CD4-positive, alpha-beta T cell treated with Interleukin-6 for 4 hours (primary cell): Measurements from ENCODE around the gene FBLN1.
"Not testable (repeated sequence)": the region's sequence is repeated elsewhere in the genome, so short reads cannot be mapped to it uniquely, and the experiment has no call there.

Experiments
- DNase-seq: peaks from one replicate; pipeline ENCODE4 v3.0.0-alpha.2; 2020; ENCODE audit warnings: mixed read lengths

The FBLN1 gene

DNA sequence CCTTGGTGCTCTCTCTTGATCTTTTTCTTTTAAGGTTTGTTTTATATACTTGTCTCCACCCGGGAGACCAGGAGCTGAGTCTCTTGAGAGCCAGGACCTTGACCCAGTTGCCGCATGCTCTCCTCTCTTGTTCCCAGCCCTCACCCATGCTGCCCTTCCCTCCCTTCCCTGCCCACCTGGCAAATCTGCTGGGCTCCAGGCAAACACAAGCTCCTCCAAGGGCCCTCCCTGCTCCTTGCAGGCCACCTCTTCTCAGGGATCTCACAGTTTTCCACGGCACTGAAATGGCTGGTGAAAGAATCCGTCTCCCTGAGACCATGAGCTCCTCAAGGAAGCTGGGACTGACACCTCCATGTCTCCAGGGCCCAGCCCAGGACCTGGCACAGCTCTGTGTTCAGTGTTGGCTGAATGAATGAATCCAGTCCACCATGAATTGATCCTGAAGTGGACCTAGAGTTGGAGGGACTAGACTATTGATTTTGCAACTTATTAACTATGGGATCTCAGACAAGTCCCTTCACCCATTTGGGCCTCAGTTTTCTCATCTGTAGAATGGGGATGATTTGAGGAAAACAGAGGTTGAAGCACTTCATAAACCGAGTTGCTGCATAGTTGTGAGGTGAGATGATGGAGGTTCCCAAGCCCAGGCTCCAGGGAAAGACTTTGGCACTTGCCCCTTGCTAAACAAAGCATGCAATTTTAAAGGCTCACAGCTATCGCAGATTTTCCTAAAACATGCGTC is 25.1 kb upstream of the FBLN1 start:
- DNase-seq = no peak

DNA sequence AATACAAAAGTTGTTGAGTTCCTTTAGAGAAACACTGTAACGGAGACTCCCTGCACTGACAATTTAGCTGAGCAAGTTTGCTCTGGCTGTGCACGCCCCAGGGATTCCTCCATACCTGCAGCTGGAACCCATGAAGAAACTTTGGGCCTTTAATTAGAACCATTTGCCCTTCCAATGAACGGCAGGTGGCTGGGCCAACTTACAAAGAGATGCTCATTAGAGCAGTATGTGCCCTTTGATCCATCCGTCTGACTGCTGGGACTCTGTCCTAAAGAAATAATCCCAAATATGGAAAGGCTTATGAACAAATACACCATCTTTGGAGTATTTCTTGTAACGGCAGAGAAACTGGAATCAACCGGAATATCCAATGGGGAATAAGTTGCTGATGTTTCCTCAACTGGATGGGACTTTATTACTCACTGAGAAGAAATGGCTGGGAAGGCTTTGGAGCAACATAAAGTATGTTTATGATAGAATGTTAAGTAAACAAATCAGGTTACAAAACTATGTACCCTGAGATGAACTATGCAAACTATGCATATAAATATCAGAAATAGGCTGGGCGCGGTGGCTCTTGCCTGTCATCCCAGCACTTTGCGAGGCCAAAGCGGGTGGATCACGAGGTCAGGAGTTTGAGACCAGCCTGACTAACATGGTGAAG is 24.4 kb upstream of the FBLN1 start:
- no peak for DNase-seq

DNA sequence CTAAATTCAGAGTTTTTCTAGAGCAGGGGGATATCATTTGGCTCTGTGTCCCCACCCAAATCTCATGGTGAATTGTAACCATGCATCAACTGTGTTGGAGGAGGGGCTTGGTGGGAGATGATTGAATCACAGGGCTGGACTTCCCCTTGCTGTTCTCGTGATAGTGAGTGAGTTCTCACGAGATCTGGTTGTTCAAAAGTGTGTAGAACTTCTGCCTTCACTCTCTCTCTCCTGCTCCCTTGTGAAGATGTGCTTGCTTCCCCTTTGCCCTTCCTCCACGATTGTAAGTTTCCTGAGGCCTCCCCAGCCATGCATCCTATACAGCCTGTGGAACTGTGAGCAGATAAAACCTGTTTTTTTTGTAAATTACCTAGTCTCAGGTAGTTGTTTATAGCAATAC is 22.0 kb upstream of the FBLN1 start:
- no peak for DNase-seq

DNA sequence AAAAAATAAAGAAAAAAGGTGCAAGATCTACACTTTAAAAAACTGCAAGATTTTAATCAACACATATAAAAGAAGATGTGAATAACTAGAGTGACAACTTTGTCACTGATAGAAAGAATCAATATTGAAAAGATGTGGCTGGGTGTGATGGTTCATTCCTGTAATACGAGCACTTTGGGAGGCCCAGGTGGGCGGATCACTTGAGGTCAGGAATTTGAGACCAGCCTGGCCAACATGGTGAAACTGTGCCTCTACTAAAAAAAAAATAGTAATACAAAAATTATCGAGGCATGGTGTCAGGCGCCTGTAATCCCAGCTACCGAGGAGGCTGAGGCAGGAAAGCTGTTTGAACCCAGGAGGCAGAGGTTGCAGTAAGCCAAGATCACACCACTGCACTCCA is 21.0 kb upstream of the FBLN1 start:
- no peak for DNase-seq

DNA sequence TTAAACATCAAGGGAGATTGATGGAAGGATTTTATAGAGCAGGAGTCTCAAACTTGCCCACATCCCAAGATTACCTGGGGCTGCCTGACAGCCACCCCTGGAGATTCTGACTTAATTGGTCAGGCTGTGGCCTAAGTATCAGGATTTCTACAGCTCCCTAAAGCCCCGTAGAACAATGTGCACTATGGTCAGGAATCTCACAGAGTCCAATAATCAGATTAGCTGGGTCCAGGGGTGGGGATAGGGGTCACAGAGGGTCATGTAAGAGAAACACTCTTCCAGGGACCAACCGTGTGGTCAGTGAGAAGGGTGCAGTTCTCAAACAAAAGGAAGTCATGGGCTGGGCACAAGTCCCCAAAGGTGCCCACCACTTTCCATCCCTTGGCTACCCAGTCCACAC is 20.5 kb upstream of the FBLN1 start:
- DNase-seq = no peak

DNA sequence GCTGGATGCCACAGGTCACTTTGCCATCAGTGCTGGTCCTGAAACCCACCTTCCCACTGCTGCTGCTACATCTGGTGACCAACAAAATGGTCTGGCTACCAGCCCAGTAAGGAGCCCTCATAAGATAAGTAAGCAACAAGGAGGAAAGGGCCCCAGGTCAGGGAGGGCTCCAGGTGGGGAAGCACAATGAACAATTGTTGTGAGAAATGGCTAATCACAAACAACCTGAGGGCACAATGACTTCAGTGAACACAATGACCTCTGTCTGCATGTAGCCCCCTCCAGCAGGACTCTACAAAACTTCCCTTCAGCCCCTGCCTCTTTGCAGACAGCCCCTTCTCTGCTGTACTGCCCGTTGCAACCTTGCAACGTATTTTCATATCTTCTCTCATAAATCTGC is 19.4 kb upstream of the FBLN1 start:
- no peak for DNase-seq

DNA sequence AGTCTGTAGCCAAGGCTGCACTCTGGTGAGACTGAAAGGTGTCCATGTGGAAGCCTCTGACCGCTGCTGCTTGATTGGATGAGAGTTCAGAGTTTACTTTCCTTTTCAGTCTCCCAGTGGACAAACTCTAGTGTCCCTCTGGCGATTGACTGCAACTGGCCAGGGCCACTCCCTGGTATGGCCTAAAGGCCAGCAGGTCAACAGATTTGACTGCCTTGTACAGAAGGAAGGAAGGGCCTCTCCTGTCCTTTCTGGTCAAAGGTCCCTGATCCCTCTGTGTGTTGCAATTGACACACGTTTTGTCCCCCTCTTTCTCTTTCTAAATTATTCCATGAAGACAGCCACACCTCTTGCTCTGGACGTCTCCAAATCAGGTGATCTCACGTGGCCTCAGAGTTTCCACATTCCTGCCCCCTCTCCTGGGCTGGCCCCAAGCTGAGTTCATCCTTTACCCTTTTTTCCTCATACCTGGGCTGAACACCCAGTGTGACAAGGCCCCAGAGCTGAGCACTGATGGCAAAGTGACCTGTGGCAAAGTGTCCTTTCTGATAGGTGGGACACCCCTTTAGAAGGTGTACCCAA is 18.7 kb upstream of the FBLN1 start:
- no peak for DNase-seq

DNA sequence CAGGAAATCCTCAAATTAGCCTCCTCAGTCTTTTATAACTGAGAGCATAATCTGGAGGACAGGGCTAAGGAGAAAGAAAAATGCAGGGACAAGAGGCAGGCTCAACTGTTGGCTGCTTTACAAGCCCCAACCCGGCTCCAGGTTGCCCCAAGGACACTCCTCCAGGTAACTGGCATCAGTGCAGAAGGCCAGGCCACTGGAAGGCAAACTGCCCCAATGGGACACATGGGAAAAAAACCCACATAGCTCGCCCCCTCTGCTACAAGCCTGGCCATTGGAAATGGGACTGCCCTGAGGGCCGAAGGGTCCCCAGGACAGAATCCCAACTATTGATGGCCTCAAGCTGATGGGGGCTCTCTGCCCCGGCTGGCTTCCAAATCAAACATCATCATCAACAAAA is 17.9 kb upstream of the FBLN1 start:
- no peak for DNase-seq

DNA sequence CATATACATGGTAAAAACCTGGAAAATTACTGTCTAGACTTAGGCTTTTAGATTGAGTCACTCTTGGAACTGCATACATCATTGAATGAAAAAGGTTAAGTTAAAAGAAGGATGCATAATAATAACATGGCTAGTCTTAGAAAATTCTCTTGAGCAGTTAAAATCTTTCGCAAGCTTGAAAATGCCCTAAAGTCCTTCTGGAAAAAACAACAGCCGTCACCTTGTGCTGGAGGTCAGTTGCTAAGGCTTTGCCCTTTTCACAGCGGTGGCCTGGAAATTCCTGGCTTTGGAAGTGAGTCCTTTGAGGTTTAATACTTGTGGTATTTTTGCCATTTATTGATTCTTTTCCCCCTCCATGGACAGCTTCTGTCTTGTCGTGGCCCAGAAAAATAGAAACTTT is 17.4 kb upstream of the FBLN1 start:
- DNase-seq = no peak

DNA sequence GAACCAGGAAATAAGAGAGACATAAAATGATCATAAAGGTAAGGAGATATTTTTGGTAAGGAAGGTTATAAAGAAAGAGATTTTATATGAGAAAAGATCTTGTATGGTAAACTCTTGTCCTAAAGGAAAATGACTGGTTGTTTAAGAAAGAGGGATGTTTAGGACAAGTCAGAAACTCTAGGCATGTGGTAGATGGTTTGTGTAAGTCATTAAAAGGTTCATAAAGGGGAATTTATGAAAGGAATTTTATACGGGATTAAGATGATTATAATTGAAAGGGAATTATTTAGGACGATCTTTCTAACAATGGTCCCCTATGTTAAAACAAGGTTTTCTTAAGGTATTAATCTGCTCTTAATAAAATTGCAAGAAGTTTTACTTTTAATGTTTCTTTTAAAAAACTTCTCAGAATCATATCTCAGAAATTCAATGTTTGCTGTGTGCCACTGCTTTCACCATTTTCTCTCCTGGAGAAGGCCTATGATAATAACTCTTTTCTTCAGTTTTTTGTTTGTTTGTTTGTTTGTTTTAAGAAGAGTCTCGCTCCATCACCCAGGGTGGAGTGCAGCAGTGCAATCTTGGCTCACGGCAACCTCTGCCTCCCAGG is 13.8 kb upstream of the FBLN1 start:
- no peak for DNase-seq

DNA sequence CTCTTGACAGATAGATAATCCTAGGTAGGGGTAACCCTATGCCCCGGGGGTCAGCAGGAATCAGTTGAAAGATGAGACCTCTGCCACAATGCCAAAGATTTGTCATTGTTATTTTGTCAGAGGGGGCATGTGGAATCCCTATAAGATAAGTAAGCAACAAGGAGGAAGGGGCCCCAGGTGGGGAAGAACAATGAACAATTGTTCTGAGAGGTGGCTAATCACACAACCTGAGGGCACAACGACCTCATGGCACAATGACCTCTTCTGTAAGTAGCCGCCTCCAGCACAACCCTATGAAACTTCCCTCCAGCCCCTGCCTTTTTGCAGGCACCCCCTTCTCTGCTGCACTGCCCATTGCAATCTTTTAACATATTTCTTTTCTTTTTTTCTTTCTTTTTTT is 11.8 kb upstream of the FBLN1 start:
- no peak for DNase-seq

DNA sequence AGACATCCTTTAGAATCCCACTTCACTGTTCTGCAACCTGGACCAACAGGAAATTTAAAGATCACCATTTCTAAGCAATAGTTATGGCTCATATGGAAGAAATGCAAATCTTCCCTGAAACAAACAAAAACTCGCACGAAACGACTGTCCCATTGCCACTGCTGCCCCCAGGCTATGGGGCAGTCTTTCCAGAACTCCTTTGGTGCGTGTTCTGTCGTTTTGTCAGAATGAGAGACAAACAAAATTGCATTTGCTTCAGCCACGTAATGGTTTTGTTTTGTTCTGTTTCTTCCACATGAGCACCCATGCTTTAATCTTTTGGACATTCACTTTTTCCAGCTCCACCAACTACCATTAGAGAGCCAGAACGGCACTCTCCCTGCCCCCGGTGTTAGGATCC is 10.8 kb upstream of the FBLN1 start:
- DNase-seq = no peak

DNA sequence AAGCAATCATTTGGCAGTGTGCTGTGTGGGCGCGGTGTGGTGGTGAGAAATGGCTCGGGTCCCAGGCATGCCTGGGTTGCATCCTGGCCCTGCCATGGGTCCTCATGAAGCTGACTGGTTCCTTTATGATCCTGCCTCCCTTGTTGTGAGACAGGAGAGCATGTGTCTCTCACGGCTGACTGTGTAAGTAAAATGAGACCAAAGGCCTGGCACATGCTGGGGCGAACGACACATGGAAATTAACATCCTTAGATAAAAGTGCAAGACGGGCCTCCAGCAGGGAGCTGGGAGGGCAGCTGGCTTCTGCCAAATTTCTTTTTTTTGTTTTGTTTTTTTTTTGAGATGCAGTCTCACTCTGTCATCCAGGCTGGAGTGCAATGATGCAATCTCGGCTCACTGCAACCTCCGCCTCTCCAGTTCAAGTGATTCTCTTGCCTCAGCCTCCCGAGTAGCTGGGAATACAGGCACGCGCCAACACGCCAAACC is 9.4 kb upstream of the FBLN1 start:
- no peak for DNase-seq

DNA sequence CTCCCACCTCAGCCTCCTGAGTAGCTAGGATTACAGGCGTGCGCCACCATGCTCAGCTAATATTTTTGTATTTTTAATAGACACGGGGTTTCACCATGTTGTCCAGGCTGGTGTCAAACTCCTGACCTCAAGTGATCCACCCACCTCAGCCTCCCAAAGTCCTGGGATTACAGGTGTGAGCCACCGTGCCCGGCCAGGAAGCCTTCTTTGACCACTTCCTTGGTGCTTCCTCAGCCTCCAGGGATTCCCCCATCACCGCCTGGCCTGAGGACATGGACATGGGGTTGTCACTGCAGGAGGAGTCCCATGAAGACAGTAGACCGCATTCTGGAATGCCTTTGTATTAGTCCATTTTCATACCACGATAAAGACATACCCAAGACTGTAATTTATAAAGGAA is 8.4 kb upstream of the FBLN1 start:
- not testable (repeated sequence) for DNase-seq

DNA sequence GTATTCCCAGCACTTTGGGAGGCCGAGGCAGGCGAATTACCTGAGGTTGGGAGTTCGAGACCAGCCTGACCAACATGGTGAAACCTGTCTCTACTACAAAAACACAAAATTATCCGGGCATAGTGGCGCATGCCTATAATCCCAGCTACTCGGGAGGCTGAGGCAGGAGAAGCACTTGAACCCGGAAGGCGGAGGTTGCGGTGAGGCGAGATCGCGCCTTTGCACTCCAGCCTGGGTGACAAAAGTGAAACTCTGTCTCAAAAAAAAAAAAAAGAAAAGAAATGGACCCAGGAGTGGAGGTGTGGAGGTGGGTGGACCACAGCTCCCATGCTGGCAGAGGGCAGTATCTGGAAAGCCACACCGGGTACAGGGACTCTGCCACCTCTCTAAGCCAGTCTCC is 7.1 kb upstream of the FBLN1 start:
- DNase-seq = not testable (repeated sequence)

DNA sequence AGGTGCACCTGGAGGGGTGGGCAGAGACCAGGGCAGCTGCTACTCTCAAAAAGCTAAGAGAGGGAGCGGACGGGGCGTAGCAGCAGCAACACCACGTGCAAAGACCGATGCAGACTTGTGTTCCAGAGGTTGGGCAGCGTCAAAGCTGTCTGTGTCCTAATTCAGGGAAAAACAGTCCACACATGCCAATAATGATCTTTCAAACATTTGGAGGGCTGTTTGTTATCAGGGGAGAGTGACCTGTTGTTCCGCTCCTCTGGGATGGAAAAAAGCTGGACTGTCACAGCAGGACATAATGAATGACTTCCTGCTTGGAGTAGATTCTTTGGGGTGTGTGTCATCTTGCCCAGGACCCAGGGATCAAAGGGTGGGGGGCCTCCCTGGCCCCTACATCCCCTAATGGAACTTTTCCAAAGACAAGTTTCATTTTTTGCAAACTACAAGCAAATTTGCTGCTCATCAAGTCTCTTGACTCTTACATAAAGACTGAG is 6.2 kb upstream of the FBLN1 start:
- no peak for DNase-seq

DNA sequence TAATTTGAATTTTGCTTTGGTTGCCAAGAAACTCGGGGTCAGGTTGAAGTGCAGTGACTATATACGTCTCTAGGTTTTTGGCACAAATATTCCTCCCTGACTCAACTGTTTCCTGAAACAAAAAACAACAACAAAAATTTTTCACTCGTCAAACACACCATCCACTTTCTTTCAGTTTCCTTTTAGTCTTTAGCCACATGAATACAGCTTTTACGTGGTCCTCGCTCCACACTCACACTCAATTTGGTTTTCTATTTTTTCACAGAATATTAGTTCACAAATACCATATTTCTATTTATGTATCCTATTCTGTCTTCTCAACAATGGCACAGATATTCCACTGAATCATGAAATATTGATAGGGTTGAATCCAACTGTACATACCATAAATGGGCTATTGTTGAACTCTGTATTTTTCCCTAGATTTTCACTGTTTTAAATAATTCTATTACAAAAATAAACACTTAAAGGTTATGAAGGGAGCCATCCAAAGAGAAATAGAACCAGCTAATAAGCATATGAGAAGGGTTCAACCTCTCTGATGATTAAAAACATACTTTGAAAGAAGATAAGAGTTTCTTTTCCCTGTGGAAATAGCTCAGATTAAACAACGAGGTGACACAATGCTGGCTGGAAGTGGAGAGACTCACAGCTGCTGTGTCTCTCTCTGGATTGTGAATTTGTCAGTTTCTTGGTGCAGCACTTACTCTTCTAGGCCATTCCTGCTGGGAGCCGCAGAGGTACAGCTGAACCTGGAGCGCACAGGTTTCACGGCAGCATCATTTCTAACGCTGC is 5.1 kb upstream of the FBLN1 start:
- DNase-seq = no peak

DNA sequence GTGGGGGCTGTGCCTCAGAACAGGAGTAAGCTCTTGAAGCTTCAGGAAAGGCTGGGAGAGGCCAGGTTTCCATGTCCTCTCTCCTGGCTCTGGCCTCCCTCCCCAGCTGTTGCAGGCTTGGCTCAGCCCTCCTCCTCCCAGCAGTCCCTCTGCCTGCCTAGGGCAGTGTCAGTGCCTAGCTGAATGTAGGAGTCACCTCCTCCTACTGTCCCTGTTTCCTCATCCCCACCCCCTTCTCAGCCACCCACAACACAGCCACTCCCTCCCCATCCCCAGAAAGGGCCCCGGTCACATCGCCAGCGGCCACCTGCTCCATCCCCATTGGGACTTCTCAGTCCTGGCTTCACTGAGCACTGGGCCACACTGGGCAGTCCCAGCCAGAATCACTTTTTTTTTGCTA is 2.9 kb upstream of the FBLN1 start:
- DNase-seq = no peak

DNA sequence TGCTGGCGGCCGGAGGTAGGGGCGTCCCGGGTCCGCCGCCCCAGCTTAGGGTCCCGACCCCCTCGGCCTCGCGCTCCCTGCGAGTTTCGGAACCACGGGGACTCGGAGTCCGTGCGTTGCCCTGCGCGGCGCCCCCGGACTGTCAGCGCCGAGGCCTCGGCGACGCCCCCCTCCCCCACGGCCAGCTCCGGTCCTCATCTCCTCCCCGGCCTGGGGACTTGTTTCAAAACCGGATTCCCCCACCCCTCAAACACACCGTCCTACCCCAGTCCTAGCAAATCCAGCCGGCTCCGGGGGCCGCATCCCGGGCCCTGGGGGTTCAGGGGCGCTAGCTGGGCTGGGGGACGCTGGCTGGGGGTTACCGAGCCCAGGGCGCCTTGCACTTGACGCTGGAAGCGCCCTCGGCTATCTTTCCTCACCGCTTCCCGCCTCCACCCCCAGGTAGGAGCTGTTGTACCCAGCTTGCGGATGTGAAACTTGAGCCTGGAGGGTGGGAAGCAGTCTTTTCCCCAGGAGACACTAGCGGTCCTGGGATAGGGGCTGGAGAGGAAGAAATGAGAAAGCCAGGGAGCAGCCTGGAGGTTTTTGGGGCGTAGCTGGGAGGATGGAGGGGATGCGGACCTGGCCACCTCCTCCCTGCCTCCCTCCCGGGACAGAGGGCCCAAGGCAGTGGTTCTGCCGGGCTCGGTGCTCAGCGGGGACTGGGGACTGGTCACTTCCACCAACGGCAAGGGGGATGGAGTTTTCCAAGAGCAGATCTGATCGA is 550 bp downstream of the FBLN1 start:
- DNase-seq = no peak

DNA sequence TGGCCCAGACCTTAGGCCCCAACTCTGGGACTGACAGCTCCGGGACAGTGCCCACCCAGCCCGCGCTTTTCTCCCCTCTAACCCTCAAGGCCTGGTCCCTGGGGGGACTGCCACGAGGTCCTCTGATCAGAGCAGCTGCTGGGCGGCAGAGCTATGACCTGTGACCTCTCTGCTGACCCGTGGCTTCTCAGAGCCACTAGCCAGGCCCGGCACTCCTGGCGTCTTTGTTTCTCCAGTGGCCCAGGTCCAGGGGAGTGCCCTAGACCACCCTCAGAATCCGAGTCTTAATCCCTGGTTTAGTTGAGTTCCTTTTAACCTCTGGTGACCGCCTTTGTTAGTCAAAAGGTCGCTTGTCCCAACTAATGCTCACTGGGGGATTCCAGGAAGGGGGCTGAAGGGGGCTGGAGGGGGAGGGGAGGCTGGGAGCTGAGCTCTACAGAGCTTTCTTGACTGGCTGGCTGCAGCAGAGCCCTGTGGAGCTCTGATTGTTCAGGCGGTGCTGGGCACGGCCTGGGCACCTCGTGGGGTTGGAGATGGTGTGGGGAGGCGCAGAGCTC is 1.2 kb downstream of the FBLN1 start:
- no peak for DNase-seq
